IgD-negative memory B cell (primary cell): ENCODE measurements around the gene AGXT2. TPM values are rescaled to one million over a fixed set of nuclear protein-coding genes. Genes with fewer than 3 reads are reported as not detected.
"Not testable (repeated sequence)": the region's sequence is repeated elsewhere in the genome, so short reads cannot be mapped to it uniquely, and the experiment has no call there.

Experiments used
- H3K27ac Mint-ChIP-seq, 3 donors: one replicate each; pipeline ENCODE4 v1.8.0; 2020 to 2022; ENCODE audit warnings: mild to moderate bottlenecking in 3 of 3, mixed read lengths in 3 of 3, moderate library complexity in 1 of 3
- H3K27me3 Mint-ChIP-seq: one replicate; pipeline ENCODE4 v1.8.0; 2021; ENCODE audit warnings: mixed read lengths
- H3K36me3 Mint-ChIP-seq: one replicate; pipeline ENCODE4 v1.8.0; 2020; ENCODE audit warnings: mild to moderate bottlenecking, mixed read lengths
- H3K4me1 Mint-ChIP-seq, 3 donors: one replicate each; pipeline ENCODE4 v1.8.0; 2020 to 2022; ENCODE audit warnings: mixed read lengths in 3 of 3, mild to moderate bottlenecking in 1 of 3
- H3K4me3 Mint-ChIP-seq, 4 donors: one replicate each; pipeline ENCODE4 v1.8.0; 2020 to 2022; ENCODE audit warnings: mild to moderate bottlenecking in 4 of 4, mixed read lengths in 4 of 4, moderate library complexity in 3 of 4
- H3K9me3 Mint-ChIP-seq, 3 donors: one replicate each; pipeline ENCODE4 v1.8.0; 2020 to 2021; ENCODE audit warnings: mixed read lengths in 3 of 3, mild to moderate bottlenecking in 1 of 3
- polyA plus RNA-seq: library from polyadenylated mRNA; unstranded; fragments of 300-500 nt; fragmentation: Illumina TruSeq; gene quantifications from one replicate; pipeline ENCODE4 v1.2.3, GENCODE V29; 2021

AGXT2 gene
- polyA plus RNA-seq, 1 donor from 2014 or later = not detected

DNA sequence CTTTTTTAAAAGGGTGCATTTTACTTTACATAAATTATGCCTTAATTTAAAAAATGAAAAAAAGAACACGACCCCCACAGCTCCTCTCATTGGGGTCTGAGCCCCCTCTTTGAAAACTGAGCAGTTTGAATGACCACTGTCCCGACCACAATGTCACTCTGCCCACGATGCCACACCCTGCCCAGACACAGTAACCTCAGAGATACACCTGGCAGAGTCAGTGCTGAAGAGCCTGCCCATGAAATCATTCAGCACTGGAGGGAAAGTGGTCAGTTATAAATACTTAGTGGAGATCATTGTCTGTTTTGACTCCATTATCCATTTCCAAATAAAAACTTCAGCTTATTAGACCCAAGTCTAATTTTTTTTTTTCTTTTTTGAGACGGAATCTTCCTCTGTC lies 69.1 kb downstream of the AGXT2 start:
- peaks cover 4% of the 10 kb centered on the region for H3K27me3 Mint-ChIP-seq
- H3K27ac Mint-ChIP-seq = no peak overlapping the region
- no peaks in the 10 kb centered on the region for H3K36me3 Mint-ChIP-seq
- peaks cover 0 to 1% (median 0%) of the 10 kb centered on the region in 3 donors for H3K4me1 Mint-ChIP-seq
- H3K9me3 Mint-ChIP-seq = peaks cover 3 to 9% (median 7%) of the 10 kb centered on the region in 3 donors
- no peak overlapping the region for H3K4me3 Mint-ChIP-seq

DNA sequence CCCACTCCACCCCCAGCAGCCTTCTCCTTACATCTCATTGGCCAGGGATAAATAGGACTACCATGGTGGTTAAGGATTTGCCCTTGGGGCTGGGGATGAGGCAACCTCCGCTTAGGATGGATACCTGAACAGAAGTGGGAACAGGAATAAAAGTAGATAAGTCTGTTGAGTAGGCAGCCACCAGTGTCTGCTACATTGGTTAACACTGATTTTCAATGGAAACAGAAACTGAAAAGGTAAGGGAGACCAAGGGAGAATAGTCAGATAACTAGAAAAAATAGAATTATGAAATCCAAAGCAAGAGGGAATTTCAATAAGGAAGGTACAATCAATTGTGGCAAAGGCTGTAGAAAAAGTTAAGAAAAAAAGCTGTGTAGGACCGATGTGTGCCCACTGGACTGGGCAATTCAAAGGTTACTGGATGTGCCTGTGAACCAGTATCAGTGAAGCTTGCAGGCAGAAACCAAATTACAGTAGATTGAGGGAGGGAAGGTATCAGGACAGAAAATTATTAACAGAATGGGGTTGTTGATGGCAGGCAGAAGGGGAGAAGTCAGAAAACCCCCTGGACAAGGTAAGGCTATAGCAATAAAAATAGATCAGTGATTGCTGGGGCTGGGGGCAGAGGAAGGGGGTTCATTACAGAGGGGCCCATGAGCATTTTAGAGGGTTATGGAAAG lies 69.7 kb downstream of the AGXT2 start:
- Mint-ChIP-seq H3K27ac (no peak overlapping the region), H3K4me3 (no peak overlapping the region), H3K27me3 (peaks cover 4% of the 10 kb centered on the region), H3K36me3 (peaks cover 2% of the 10 kb centered on the region), H3K4me1 (peaks cover 0 to 1% (median 0%) of the 10 kb centered on the region in 3 donors), H3K9me3 (peaks cover 3 to 9% (median 7%) of the 10 kb centered on the region in 3 donors)

DNA sequence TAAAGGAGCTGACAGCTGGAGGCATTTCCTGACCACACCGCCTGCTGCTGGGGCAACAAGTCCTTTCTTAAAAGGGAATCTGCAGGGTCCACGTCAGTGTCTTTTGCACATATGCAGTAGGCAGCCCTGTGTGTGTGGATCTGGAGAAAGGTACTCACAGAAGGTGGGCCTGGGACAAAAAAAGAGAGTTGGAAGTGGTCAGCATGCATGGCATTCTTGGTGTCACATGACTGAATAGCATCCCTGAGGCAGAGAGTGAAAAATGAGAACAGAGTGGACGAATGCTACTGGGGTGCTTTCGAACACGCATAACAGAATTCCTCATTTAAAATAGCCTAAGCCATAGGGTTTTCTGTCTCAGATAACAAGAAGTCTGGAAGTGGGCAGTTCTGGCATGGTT lies 71.4 kb downstream of the AGXT2 start:
- Mint-ChIP-seq H3K4me1 (peaks cover 0 to 1% (median 0%) of the 10 kb centered on the region in 3 donors), H3K27me3 (peaks cover 4% of the 10 kb centered on the region), H3K9me3 (peaks cover 0 to 3% (median 0%) of the 10 kb centered on the region in 3 donors), H3K27ac (no peak overlapping the region), H3K36me3 (peaks cover 3% of the 10 kb centered on the region), H3K4me3 (no peak overlapping the region)

DNA sequence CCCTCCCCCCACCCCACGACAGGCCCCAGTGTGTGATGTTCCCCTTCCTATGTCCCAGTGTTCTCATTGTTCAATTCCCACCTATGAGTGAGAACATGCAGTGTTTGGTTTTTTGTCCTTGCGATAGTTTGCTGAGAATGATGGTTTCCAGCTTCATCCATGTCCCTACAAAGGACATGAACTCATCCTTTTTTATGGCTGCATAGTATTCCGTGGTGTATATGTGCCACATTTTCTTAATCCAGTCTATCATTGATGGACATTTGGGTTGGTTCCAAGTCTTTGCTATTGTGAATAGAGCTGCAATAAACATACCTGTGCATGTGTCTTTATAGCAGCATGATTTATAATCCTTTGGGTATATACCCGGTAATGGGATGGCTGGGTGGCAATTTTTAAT lies 76.1 kb downstream of the AGXT2 start:
- not testable (repeated sequence) for H3K36me3 Mint-ChIP-seq, H3K9me3 Mint-ChIP-seq, H3K27ac Mint-ChIP-seq, H3K27me3 Mint-ChIP-seq, H3K4me1 Mint-ChIP-seq, H3K4me3 Mint-ChIP-seq

DNA sequence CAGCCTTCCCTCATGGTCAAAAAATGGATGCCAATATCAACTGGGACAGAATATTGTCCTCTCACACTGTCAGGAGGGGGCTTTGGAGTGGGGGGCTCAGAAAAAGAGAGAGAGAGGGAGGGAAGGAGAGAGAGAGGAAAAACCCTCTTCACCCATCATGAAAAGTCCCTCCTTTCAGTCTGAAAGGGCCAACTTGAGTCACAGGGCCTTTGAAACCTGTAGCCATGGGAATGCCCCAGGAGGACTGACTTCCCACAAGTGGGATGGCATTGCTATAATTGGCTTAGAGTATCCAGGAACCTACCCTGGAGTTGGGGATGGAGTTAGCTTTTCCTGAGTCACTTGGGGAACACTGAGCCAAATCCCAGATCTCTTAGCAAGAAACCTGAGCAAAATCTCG lies 77.2 kb downstream of the AGXT2 start:
- no peak overlapping the region for H3K4me3 Mint-ChIP-seq
- H3K27me3 Mint-ChIP-seq = peaks cover 3% of the 10 kb centered on the region
- peaks cover 3 to 8% (median 3%) of the 10 kb centered on the region in 3 donors for H3K9me3 Mint-ChIP-seq
- H3K4me1 Mint-ChIP-seq = no peaks in the 10 kb centered on the region
- no peak overlapping the region for H3K27ac Mint-ChIP-seq
- peaks cover 17% of the 10 kb centered on the region for H3K36me3 Mint-ChIP-seq

DNA sequence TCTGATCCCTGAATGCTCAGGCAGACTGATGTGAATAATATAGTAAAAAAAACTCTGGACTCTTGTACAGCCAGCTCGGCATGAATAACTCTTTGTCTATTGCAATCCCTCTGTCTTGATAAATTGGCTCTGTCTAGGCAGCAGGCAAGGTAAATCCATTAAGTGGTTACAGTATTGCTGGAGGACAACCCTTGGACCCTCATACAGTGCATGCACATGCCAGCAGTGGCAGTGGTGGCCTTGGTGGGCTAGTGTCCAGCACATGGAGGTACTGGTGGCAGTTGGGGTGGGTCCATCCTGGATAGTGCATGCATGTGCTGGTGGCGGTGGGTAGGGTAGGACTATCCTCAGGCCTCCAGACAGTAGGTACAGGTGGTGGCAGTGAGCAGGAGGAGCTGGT lies 79.5 kb downstream of the AGXT2 start:
- H3K9me3 Mint-ChIP-seq = peaks cover 3 to 9% (median 3%) of the 10 kb centered on the region in 3 donors
- H3K4me3 Mint-ChIP-seq = no peak overlapping the region
- peaks cover 15% of the 10 kb centered on the region for H3K36me3 Mint-ChIP-seq
- H3K27ac Mint-ChIP-seq = no peak overlapping the region
- H3K4me1 Mint-ChIP-seq = no peaks in the 10 kb centered on the region
- H3K27me3 Mint-ChIP-seq = no peaks in the 10 kb centered on the region

DNA sequence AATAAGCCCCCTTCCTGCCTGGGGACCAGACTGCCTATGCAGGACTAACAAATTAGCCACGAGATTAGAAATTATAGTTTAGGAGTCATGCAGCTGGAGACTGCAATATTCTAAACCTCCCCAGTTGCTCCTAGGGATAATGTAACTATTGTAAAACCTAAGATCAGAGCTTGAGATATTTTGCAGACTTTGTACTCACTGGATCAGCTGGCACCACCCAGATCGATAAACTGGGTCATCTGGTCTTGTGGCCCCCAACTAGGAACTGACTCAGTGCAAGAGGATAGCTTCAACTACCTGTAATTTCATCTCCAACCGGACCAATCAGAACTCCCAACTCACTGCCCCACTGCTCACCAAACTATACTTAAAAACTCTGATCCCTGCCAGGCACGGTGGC lies 80.2 kb downstream of the AGXT2 start:
- peaks cover 15% of the 10 kb centered on the region for H3K36me3 Mint-ChIP-seq
- H3K27me3 Mint-ChIP-seq = no peaks in the 10 kb centered on the region
- no peaks in the 10 kb centered on the region for H3K4me1 Mint-ChIP-seq
- peaks cover 3 to 9% (median 3%) of the 10 kb centered on the region in 3 donors for H3K9me3 Mint-ChIP-seq
- H3K27ac Mint-ChIP-seq = peak overlapping the region in 1 of 3 donors; percentile 31
- no peak overlapping the region for H3K4me3 Mint-ChIP-seq

DNA sequence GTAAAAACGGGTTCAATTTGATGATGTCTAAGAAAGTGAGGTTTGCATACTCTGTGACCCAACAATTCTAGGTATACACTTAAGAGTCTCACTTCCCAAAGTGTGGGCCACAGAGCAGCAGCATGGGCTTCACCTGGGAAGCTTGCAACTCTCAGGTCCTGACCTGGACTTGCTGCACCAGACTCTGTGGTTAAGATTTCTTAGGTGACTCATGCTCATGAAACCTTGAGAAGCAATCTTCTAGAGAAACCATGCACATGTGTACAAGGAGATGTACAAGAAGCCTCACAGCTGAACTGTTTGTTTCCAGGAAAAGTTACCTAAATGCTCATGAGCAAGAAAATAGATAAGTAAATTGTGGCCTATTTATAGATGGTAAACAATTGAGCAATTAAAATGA lies 88.4 kb downstream of the AGXT2 start:
- Mint-ChIP-seq H3K27ac (no peak overlapping the region), H3K4me1 (peaks cover 0 to 5% (median 5%) of the 10 kb centered on the region in 3 donors)

DNA sequence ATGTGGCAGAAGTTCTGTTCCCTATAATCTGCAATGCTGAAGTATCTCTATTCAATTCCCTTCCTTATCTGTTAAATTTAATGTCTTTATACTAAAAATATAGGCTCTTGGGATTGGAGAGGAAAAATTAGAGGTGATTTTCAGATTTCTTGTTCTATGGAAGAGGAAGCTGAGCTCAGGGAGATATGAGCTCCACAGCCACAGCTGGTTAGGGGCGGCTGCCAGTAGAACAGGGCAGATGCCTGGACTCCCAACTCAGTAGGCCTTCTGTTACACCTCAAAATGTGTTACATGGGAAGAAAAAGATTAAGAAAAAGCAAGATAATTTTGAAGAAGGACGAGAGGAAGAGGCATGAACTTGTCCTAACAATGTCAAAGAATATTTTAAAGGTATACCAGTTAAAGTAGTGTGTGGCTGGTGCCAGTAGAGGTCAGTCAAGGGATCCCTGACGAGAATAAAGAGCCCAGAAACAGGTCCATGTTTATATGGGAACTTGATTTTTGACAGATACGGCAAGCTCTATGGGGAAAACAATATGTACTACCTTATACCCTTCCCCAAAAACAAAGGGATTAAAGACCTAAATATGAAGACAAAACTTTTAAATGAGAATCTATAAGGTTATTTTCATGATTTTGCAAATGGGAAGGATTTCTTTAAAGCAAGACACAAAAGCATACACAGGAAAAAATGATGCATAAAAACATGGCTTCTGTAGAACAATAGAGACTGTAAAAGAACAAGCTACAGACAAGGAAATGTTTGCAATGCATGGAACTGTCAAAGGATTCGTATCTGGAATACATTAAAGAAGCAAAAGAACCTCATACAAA lies 89.7 kb downstream of the AGXT2 start:
- peaks cover 0 to 5% (median 5%) of the 10 kb centered on the region in 3 donors for H3K4me1 Mint-ChIP-seq
- H3K4me3 Mint-ChIP-seq = no peak overlapping the region
- H3K27ac Mint-ChIP-seq = no peak overlapping the region
- H3K36me3 Mint-ChIP-seq = peaks cover 5% of the 10 kb centered on the region
- no peaks in the 10 kb centered on the region for H3K9me3 Mint-ChIP-seq
- H3K27me3 Mint-ChIP-seq = no peaks in the 10 kb centered on the region

More for the DNA sequence above, 88.4 kb downstream of the AGXT2 start:
- H3K27me3 Mint-ChIP-seq = no peaks in the 10 kb centered on the region
- H3K36me3 Mint-ChIP-seq = peaks cover 5% of the 10 kb centered on the region
- H3K4me3 Mint-ChIP-seq = no peak overlapping the region
- H3K9me3 Mint-ChIP-seq = no peaks in the 10 kb centered on the region

DNA sequence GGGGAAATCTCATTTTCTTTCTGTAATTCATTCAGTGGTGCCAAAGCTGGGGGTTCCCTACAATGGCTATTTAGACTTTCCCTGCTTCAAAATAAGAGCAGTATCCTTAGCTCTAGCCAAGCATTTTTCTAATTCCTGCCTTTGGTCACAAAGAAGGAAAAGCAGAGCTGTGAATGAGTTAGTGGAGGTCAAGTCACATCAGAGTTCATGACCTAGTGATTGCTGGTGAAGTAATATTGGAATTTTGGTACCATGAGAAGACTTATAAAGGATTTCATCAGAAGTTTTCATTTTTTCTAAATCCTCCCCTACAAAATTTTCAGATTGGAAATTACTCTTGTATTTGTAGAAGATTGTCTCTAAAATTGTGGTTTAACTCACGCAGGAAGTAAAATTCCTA lies 90.4 kb downstream of the AGXT2 start:
- H3K36me3 Mint-ChIP-seq = peaks cover 5% of the 10 kb centered on the region
- no peak overlapping the region for H3K4me3 Mint-ChIP-seq
- H3K27ac Mint-ChIP-seq = no peak overlapping the region
- no peaks in the 10 kb centered on the region for H3K27me3 Mint-ChIP-seq
- H3K4me1 Mint-ChIP-seq = peaks cover 0 to 5% (median 5%) of the 10 kb centered on the region in 3 donors
- H3K9me3 Mint-ChIP-seq = no peaks in the 10 kb centered on the region

Other genes starting within 250 kb of the AGXT2 start
- not detected for gene TTC23L, start 208.8 kb downstream of the AGXT2 start, polyA plus RNA-seq
- 15.0 TPM for gene RAD1, start 132.4 kb downstream of the AGXT2 start, polyA plus RNA-seq
- gene BRIX1, start 132.2 kb downstream of the AGXT2 start, polyA plus RNA-seq = 49.7 TPM
- gene DNAJC21, start 118.4 kb downstream of the AGXT2 start, polyA plus RNA-seq = 14.8 TPM
- not detected for gene PRLR, start 182.5 kb upstream of the AGXT2 start, polyA plus RNA-seq